ENCODE results near the gene FAM131A.

DNA sequence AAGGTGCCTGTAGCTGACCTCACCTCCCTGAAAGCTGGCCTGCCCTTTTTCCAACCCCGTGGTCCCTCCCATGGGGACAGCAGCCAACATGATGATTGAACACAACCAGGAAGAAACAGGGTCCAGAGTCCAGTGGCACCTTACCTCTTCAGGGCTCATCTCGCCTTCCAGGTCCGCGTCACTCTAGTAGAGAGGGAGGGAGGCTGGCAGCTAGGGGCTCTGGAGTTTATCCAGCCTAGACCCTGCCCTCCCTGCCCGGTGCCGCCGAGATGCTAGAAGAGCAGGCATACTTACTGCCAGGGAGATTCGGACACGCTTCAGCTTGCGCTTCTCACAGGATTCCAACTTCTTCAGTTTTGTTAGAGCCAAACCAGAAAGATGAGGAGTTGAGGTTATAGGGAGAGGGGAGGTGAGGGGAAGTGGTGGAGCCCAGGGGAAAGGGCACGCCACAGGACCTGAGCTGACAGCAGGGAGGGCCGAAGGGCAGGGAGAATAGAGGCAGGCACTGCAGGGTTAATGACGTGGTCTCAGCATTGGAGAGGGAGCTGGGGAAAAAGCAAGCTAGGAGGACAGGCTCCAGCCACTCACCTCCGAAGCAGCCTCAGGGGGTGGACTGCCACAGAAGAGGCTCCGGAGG, 14.9 kb downstream of the FAM131A start:
- TF ChIP-seq FOXM1 (IDR thresholded peaks at IDR 0.05; ENCODE audit: borderline replicate concordance) (no peak), SUZ12 (IDR thresholded peaks at IDR 0.05) (no peak), FOXK2 (IDR thresholded peaks at IDR 0.05) (no peak), ELF4 (IDR thresholded peaks at IDR 0.05) (no peak), L3MBTL2 (conservative IDR thresholded peaks at IDR 0.05) (no peak), FOXA1 (IDR thresholded peaks at IDR 0.05) (no peak), CTBP1 (IDR thresholded peaks at IDR 0.05; ENCODE audit: borderline replicate concordance) (no peak), BHLHE40 (IDR thresholded peaks at IDR 0.05; ENCODE audit: borderline replicate concordance) (no peak), TARDBP (IDR thresholded peaks at IDR 0.05) (no peak), LEF1 (IDR thresholded peaks at IDR 0.05; ENCODE audit: borderline replicate concordance) (no peak)
